HCT116 (cell line): ENCODE data around the gene PYROXD2. TPM values are rescaled to one million over a fixed set of nuclear protein-coding genes. Genes with fewer than 3 reads are reported as not detected.

Source experiments
- ATAC-seq: fragments of 200-7000 bp; cut with Tn5 transposase; 2 replicates; pipeline ENCODE4 v1.9.1; 2020; ENCODE audit warnings: mild to moderate bottlenecking, moderate library complexity
- BruUV-seq: library from RNA; stranded (reverse); fragments of 400-500 nt; replicated peaks from 2 replicates; lab custom pipeline; 2021; lab: Mats Ljungman, UMichigan
- CTCF ChIA-PET: fragments of 300-600 bp; sonication (Branson Sonifier 250); formaldehyde crosslinking; loops from one replicate; lab custom pipeline; 2021; ENCODE audit warnings: antibody characterized with exemption; lab: Charles Lee
- POLR2A ChIA-PET: fragments of 300-600, 350-600 bp; sonication (Branson Sonifier 250); formaldehyde crosslinking; loops from one replicate; lab custom pipeline; 2021; ENCODE audit warnings: antibody characterized with exemption; lab: Charles Lee
- RAD21 ChIA-PET, 2 experiments: fragments of 300-600 bp; sonication (Branson Sonifier 250); formaldehyde crosslinking; loops; one replicate each; lab custom pipeline; 2023; ENCODE audit warnings: low total read pairs in 2 of 2; ENCODE audit not compliant: uncharacterized antibody in 2 of 2, unreplicated experiment in 2 of 2, low non-redundant PET in 1 of 2; lab: Charles Lee
- DNase-seq: peaks from one replicate; pipeline ENCODE4 v3.0.0-alpha.2; 2010; ENCODE audit warnings: low read depth, low spot score
- H2AFZ ChIP-seq: fragments of 200-600 bp; shearing (Covaris generic), sonication (generic); 2 replicates; pipeline ENCODE4 v1.6.1; 2017; ENCODE audit warnings: low read depth, mixed run types, mixed read lengths, antibody characterized with exemption, low read length; ENCODE audit not compliant: poor library complexity, severe bottlenecking
- H3K27ac ChIP-seq: 2 replicates; pipeline ENCODE4 v1.5.1; 2012; ENCODE audit warnings: low read depth, low read length
- H3K27me3 ChIP-seq: fragments of 200-600 bp; sonication (generic); 2 replicates; pipeline ENCODE4 v1.6.1; 2016; ENCODE audit warnings: mixed run types, low read length, mixed read lengths; ENCODE audit not compliant: insufficient read depth
- H3K36me3 ChIP-seq, 2 experiments: fragments of 200-500 bp in 1 of 2; fragments of 200-600 bp in 1 of 2; sonication (Bioruptor generic) in 1 of 2; sonication (generic) in 1 of 2; 2 replicates each; pipeline versions ENCODE4 v1.5.1 to v1.6.1; 2014 to 2016; ENCODE audit warnings: low read length in 2 of 2, inconsistent platforms in 1 of 2, mixed read lengths in 1 of 2, mixed run types in 1 of 2; ENCODE audit not compliant: insufficient read depth in 2 of 2, control insufficient read depth in 1 of 2
- H3K4me1 ChIP-seq, 2 experiments: fragments of 200-600 bp in 1 of 2; sonication (generic) in 1 of 2; 2 replicates each; pipeline versions ENCODE4 v1.5.1 to v1.6.1; 2012 to 2017; ENCODE audit warnings: low read length in 2 of 2, inconsistent platforms in 1 of 2, mild to moderate bottlenecking in 1 of 2, mixed read lengths in 1 of 2, mixed run types in 1 of 2, moderate library complexity in 1 of 2; ENCODE audit not compliant: insufficient read depth in 2 of 2, control insufficient read depth in 1 of 2
- H3K4me2 ChIP-seq: fragments of 200-600 bp; sonication (generic); 2 replicates; pipeline ENCODE4 v1.6.1; 2017; ENCODE audit warnings: mixed run types, low read length, mixed read lengths
- H3K4me3 ChIP-seq, 2 experiments: fragments of 200-600 bp in 1 of 2; sonication (generic) in 1 of 2; replicated peaks in 1 of 2; 2 replicates each; pipeline ENCODE4 v1.5.1; 2011 to 2016; ENCODE audit warnings: low read length in 2 of 2, control low read depth in 1 of 2, low read depth in 1 of 2, mild to moderate bottlenecking in 1 of 2, mixed read lengths in 1 of 2, mixed run types in 1 of 2
- H3K79me2 ChIP-seq: fragments of 200-600 bp; sonication (generic); 2 replicates; pipeline ENCODE4 v1.6.1; 2017; ENCODE audit warnings: mild to moderate bottlenecking, mixed run types, low read length, moderate library complexity, mixed read lengths; ENCODE audit not compliant: insufficient read depth
- H3K9ac ChIP-seq: fragments of 200-600 bp; sonication (generic); 2 replicates; pipeline ENCODE4 v1.6.1; 2016; ENCODE audit warnings: low read length, mixed read lengths
- H3K9me2 ChIP-seq: fragments of 200-600 bp; sonication (generic), shearing (Covaris generic); 2 replicates; pipeline ENCODE4 v1.6.1; 2017; ENCODE audit warnings: mixed run types, mild to moderate bottlenecking, moderate library complexity; ENCODE audit not compliant: insufficient read depth
- H3K9me3 ChIP-seq, 2 experiments: fragments of 200-500 bp in 1 of 2; fragments of 200-600 bp in 1 of 2; sonication (Bioruptor generic) in 1 of 2; sonication (generic) in 1 of 2; 2 replicates each; pipeline ENCODE4 v1.6.1; 2014 to 2017; ENCODE audit warnings: low read length in 2 of 2, mixed read lengths in 2 of 2, inconsistent platforms in 1 of 2, low read depth in 1 of 2, mild to moderate bottlenecking in 1 of 2, mixed run types in 1 of 2, moderate library complexity in 1 of 2; ENCODE audit not compliant: control insufficient read depth in 1 of 2, insufficient read depth in 1 of 2
- H4K20me1 ChIP-seq: fragments of 200-600 bp; sonication (generic), shearing (Covaris generic); 2 replicates; pipeline ENCODE4 v1.6.1; 2017; ENCODE audit warnings: mixed run types, mild to moderate bottlenecking, moderate library complexity; ENCODE audit not compliant: insufficient read depth
- EGR1 ChIP-seq: IDR thresholded peaks from 2 replicates; pipeline ENCODE4 v1.6.1; 2012; ENCODE audit warnings: low read depth
- ELF1 ChIP-seq: IDR thresholded peaks from 2 replicates; pipeline ENCODE4 v1.6.1; 2012; ENCODE audit warnings: low read depth, borderline replicate concordance
- EZH2 ChIP-seq: fragments of 200-600 bp; sonication (generic); IDR thresholded peaks from 2 replicates; pipeline ENCODE4 v1.6.1; 2017; ENCODE audit warnings: antibody characterized with exemption, mixed run types
- EZH2phosphoT487 ChIP-seq: fragments of 200-600 bp; IDR thresholded peaks from 2 replicates; pipeline ENCODE4 v1.6.1; 2018; ENCODE audit warnings: antibody characterized with exemption, borderline replicate concordance
- POLR2A ChIP-seq: IDR thresholded peaks from 2 replicates; pipeline ENCODE4 v1.7.0; 2011; ENCODE audit warnings: borderline replicate concordance; ENCODE audit not compliant: insufficient read depth, insufficient read length; ENCODE audit errors: extremely low read depth
- REST ChIP-seq: IDR thresholded peaks from 2 replicates; pipeline ENCODE4 v1.6.1; 2012; ENCODE audit warnings: low read depth
- SIN3A ChIP-seq: IDR thresholded peaks from 2 replicates; pipeline ENCODE4 v1.6.1; 2012; ENCODE audit warnings: low read depth
- SP1 ChIP-seq: IDR thresholded peaks from 2 replicates; pipeline ENCODE4 v1.6.1; 2012; ENCODE audit warnings: low read depth
- SRF ChIP-seq: IDR thresholded peaks from 2 replicates; pipeline ENCODE4 v1.6.1; 2012; ENCODE audit warnings: low read depth
- YY1 ChIP-seq: IDR thresholded peaks from 2 replicates; pipeline ENCODE4 v1.6.1; 2011; ENCODE audit warnings: low read length, low read depth, moderate library complexity, mild to moderate bottlenecking; ENCODE audit not compliant: insufficient replicate concordance; ENCODE audit errors: extremely low read depth
- ZNF274 ChIP-seq: fragments of 200-500 bp; sonication (Bioruptor generic); IDR thresholded peaks from 2 replicates; pipeline ENCODE4 v1.6.1; 2014; ENCODE audit warnings: mild to moderate bottlenecking, low read depth, low read length, inconsistent platforms
- intact Hi-C: fragments of 100-400 bp; cut with micrococcal nuclease; formaldehyde crosslinking; loops from 2 replicates; pipeline ENCODE4 v1.10.0; 2022
- total RNA-seq: library from RNA; stranded (reverse); gene quantifications from one replicate; pipeline ENCODE4 v1.2.1, GENCODE V29; 2021; ENCODE audit not compliant: unreplicated experiment
- TF ChIP-seq, protein P1 (sequence below): IDR thresholded peaks from 2 replicates; pipeline ENCODE4 v1.6.1; 2011; ENCODE audit warnings: mild to moderate bottlenecking, low read length, moderate library complexity; ENCODE audit not compliant: insufficient replicate concordance; ENCODE audit errors: extremely low read depth
- TF ChIP-seq, protein P2 (sequence below), 3 experiments: fragments of 200-600 bp in 1 of 3; sonication (generic) in 1 of 3; IDR thresholded peaks in 2 of 3; conservative IDR thresholded peaks in 1 of 3; 2 replicates each; pipeline ENCODE4 v1.5.1; 2012 to 2017; ENCODE audit warnings: low read depth in 2 of 3, low read length in 2 of 3, antibody characterized with exemption in 1 of 3, borderline replicate concordance in 1 of 3, control low read depth in 1 of 3, mild to moderate bottlenecking in 1 of 3, mixed read lengths in 1 of 3, mixed run types in 1 of 3, moderate library complexity in 1 of 3; ENCODE audit not compliant: insufficient read depth in 1 of 3
- TF ChIP-seq, protein P3 (sequence below): IDR thresholded peaks from 2 replicates; pipeline ENCODE4 v1.6.1; 2012
- TF ChIP-seq, protein P4 (sequence below): IDR thresholded peaks from 2 replicates; pipeline ENCODE4 v1.6.1; 2012

Gene PYROXD2
- total RNA-seq, 1 experiment from 2014 or later, result 14.2 TPM

- intact Hi-C loops, result no loop called here
- CTCF ChIA-PET, result no interaction called here
- Histone ChIP-seq H3K27me3 (no peaks in the 10 kb centered on the region), H3K27ac (no peak overlapping the region), H3K36me3 (peaks cover 0 to 3% of the 10 kb centered on the region in 2 experiments; a peak in 1 of 4 replicates), H3K4me1 (peaks cover 2% of the 10 kb centered on the region in 2 experiments), H3K9me2 (no peaks in the 10 kb centered on the region), H3K4me2 (no peak overlapping the region), H3K9ac (no peak overlapping the region), H3K9me3 (no peaks in the 10 kb centered on the region), H3K79me2 (no peaks in the 10 kb centered on the region), H3K4me3 (no peak overlapping the region), H4K20me1 (no peaks in the 10 kb centered on the region), H2AFZ (no peak overlapping the region)
- BruUV-seq, result no TSS peak
- TF ChIP-seq, protein P1, sequence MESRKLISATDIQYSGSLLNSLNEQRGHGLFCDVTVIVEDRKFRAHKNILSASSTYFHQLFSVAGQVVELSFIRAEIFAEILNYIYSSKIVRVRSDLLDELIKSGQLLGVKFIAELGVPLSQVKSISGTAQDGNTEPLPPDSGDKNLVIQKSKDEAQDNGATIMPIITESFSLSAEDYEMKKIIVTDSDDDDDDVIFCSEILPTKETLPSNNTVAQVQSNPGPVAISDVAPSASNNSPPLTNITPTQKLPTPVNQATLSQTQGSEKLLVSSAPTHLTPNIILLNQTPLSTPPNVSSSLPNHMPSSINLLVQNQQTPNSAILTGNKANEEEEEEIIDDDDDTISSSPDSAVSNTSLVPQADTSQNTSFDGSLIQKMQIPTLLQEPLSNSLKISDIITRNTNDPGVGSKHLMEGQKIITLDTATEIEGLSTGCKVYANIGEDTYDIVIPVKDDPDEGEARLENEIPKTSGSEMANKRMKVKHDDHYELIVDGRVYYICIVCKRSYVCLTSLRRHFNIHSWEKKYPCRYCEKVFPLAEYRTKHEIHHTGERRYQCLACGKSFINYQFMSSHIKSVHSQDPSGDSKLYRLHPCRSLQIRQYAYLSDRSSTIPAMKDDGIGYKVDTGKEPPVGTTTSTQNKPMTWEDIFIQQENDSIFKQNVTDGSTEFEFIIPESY, result no peak
- TF ChIP-seq EGR1 (no peak), SP1 (no peak), POLR2A (no peak), SIN3A (no peak), REST (no peak), YY1 (no peak), ZNF274 (no peak), EZH2phosphoT487 (no peak), EZH2 (no peak), ELF1 (no peak), SRF (no peak)
- TF ChIP-seq, protein P2, sequence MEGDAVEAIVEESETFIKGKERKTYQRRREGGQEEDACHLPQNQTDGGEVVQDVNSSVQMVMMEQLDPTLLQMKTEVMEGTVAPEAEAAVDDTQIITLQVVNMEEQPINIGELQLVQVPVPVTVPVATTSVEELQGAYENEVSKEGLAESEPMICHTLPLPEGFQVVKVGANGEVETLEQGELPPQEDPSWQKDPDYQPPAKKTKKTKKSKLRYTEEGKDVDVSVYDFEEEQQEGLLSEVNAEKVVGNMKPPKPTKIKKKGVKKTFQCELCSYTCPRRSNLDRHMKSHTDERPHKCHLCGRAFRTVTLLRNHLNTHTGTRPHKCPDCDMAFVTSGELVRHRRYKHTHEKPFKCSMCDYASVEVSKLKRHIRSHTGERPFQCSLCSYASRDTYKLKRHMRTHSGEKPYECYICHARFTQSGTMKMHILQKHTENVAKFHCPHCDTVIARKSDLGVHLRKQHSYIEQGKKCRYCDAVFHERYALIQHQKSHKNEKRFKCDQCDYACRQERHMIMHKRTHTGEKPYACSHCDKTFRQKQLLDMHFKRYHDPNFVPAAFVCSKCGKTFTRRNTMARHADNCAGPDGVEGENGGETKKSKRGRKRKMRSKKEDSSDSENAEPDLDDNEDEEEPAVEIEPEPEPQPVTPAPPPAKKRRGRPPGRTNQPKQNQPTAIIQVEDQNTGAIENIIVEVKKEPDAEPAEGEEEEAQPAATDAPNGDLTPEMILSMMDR (IDR thresholded peaks at IDR 0.05 in 2 of 3, conservative IDR thresholded peaks at IDR 0.05 in 1 of 3; ENCODE audit: borderline replicate concordance in 1 of 3, insufficient read depth in 1 of 3, low read depth in 2 of 3, low read length in 2 of 3), result no peak
- TF ChIP-seq, protein P3, sequence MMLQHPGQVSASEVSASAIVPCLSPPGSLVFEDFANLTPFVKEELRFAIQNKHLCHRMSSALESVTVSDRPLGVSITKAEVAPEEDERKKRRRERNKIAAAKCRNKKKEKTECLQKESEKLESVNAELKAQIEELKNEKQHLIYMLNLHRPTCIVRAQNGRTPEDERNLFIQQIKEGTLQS, result no peak
- TF ChIP-seq, protein P4, sequence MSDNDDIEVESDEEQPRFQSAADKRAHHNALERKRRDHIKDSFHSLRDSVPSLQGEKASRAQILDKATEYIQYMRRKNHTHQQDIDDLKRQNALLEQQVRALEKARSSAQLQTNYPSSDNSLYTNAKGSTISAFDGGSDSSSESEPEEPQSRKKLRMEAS, result no peak
- DNase-seq (no peak), ATAC-seq (no peak)
- POLR2A ChIA-PET, result no interaction called here
- RAD21 ChIA-PET, result no interaction called here
Observed at GRCh38 chr10:98420786-98421185, 5.8 kb upstream of the PYROXD2 start.
